Retina (tissue), 1 donor: ENCODE measurements around the gene SNTA1.
"Not testable (repeated sequence)": the region's sequence is repeated elsewhere in the genome, so short reads cannot be mapped to it uniquely, and the experiment has no call there.

Experiments used
- DNase-seq: peaks from one replicate; pipeline ENCODE4 v3.0.0-alpha.2; 2016

Gene SNTA1

DNA sequence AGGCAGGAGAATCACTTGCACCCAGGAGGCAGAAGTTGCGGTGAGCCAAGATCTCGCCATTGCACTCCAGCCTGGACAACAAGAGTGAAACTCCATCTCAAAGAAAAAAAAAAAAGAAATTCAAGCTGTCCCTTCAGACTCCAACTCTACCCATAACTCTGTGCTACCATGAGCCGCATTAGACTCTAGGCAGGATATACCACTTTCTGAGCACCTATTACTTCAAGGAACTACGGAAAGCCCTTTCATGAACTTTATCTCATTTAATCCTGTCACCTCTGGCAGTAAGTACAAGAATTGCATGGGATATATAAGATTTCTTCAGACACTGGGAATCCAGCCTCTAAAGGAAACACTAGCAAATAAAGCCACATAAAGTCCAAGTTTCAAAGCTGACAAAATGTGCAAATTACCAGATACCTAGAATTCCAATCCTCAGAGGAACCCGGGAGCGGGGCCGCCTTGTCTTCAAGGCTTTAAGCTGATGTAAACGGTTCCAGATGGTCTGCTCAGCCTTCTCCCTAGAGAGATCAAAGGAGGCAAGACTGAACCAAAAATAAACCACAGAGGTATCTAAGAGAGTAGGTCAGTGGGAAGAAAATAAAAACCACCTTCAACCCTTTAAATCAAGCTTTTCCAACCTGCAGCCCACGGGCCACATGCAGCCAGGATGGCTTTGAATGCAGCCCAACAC lies 51.7 kb downstream of the SNTA1 start:
- no peak for DNase-seq

DNA sequence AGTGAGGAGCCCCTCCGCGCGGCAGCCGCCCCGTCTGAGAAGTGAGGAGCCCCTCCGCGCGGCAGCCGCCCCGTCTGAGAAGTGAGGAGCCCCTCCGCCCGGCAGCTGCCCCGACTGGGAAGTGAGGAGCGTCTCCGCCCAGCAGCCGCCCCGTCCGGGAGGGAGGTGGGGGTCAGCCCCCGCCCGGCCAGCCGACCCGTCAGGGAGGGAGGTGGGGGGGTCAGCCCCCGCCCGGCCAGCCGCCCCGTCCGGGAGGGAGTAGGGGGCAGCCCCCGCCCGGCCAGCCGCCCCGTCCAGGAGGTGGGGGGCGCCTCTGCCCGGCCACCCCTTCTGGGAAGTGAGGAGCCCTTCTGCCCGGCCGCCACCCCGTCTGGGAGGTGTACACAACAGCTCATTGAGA lies 54.2 kb downstream of the SNTA1 start:
- not testable (repeated sequence) for DNase-seq

DNA sequence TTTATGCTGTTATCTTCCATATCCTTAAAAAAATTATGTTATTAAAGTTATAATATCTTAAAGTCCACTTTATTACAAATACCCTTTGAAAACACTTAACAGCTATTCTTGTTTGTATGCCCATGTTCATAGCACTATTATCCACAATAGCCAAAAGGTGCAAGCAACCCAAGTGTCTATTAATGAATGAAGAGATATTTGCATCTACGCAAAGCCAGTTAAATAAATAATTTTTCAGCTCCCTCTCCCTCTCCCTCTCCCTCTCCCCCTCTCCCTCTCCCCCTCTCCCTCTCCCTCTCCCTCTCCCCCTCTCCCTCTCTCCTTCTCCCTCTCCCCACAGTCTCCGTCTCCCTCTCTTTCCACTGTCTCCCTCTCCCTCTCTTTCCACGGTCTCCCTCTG lies 55.3 kb downstream of the SNTA1 start:
- no peak for DNase-seq

DNA sequence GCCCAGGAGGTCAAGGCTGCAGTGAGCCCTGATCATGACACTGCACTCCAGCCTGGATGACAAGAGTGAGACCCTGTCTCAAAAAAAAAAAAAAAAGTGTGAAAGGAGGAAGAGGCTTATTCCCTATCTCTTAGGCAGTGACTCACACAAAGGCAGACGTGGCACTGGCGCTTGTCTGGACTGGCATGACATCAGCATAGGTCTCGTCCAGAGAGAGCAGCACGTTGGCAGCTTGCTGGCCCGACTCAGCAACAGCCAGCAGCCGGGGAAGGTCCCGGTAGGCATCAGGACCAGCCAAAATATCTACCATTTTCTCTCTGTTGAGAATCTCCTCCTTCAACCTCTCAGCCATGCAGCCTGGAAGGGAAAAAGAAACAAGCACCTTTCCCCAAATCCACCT lies 56.4 kb downstream of the SNTA1 start:
- DNase-seq, result no peak

DNA sequence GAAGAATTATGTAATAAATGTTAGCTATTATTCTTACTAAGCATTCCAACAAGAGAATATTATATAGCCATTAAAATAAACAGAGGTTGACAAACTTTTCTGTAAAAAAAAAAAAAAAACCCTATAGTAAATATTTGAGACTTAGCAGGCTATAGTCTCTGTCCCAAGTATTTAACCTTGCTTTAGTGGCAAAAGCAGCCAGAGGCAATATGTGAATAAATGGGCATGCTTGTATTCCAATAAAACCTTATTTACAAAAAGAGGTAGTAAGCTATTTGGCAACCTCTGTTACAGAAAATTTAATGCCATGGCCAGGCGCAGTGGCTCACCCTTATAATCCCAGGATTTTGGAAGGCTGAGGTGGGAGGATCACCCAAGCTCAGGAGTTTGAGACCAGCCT lies 56.9 kb downstream of the SNTA1 start:
- DNase-seq, result no peak

DNA sequence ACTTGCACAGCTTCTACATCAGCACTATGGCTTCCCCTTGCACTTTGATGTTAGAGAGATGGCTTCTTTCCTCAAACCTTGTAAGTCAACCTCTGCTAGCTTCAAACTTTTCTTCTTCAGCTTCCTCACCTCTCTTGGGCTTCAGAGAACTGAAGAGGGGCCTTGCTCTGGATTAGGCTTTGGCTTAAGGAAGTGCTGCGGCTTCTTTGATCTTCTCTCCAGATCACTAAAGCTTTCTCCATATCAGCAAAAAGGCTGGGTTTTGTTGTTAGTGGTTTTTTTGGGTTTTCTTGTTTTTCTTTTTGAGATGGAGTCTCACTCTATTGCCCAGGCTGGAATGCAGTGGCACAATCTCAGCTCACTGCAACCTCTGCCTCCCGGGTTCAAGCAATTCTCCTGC lies 66.2 kb downstream of the SNTA1 start:
- DNase-seq, result no peak

DNA sequence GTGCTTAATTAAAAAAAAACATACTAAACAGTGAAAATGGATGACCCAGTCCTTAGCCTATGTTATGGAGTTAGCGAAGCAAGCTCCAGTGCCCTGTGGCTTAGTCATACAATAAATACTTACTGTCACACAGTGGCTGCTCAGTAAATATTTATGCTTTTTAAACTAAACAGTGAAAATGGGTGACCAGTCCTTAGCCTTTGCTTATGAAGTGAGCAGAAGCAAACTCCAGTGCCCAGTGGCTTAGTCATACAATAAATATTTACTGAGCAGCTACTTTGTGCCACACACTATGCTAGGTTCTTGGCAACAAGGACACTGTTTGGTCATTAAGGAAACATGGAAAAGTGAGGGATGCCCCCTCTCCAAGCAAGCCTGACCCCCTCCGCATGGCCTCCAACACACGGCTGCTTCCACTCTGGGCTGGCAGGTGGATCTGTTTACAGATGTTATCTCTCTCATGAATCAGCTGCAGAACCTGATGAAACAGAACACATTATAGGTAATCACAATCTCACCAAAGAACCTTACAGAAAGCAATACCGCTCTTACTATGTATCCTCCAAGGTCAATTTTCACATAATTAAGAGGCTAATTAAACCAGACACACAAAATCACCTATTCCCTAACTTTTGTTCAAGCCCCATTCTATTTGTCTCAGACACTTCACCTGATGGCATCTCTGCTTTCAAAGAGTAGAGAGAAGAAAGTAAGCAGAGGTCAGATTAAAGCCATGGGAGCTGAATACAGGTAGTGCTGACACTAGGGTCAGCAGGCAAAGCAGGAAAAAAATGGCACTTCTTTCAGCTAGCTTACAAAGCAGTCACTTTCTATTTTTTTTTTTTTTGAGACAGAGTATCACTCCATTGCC lies 69.6 kb downstream of the SNTA1 start:
- no peak for DNase-seq

DNA sequence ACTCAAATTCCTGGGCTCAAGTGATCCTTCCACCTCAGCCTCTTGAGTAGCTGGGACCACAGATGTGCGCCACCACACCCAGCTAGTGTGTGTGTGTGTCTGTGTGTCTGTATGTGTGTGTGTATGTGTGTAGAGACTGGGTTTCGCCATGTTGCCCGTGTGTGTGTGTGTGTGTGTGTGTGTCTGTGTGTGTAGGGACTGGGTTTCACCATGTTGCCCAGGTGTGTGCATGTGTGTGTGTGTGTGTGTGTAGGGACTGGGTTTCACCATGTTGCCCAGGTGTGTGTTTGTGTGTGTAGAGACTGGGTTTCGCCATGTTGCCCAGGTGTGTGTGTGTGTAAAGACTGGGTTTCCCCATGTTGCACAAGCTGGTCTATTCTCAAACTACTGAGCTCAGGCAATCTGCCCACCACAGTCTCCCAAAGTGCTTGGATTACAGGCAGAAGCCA lies 70.5 kb downstream of the SNTA1 start:
- no peak for DNase-seq

DNA sequence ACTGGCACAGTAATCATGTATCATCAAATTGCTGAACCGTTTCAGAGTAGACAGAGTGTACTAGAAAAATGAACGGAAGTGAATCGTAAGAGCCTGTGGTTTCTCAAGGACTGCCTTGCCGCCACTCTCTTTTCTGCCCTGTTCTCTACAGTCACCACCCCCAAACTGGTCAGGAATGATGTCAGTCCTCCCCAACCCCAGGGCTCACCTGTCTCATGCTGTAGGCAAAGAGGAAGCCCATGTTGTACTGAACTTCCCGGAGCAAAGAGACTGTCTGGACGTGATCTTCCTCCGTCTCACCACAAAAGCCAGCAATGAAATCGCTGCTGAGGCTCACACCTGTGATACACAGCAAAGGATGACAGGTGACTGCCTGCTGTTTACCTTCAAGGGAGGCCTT lies 73.3 kb downstream of the SNTA1 start:
- DNase-seq, result no peak

DNA sequence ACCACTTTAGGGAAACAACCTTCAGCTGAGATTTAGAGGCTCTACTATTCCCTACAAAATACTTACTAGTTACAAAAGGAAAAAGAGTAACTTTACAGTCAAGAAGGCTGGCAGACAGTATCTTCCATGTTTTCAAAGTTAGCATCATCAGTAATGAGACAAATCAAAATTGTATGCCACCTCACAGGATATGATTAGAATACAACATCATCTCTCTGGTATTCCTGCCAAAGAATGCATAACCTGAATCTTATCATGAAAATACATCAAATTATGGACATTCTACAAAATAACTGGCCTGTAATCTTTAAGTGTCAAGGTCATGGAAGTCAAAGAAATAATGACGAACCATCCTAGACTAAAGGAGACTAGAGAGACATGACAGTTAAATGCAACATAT lies 80.7 kb downstream of the SNTA1 start:
- no peak for DNase-seq

DNA sequence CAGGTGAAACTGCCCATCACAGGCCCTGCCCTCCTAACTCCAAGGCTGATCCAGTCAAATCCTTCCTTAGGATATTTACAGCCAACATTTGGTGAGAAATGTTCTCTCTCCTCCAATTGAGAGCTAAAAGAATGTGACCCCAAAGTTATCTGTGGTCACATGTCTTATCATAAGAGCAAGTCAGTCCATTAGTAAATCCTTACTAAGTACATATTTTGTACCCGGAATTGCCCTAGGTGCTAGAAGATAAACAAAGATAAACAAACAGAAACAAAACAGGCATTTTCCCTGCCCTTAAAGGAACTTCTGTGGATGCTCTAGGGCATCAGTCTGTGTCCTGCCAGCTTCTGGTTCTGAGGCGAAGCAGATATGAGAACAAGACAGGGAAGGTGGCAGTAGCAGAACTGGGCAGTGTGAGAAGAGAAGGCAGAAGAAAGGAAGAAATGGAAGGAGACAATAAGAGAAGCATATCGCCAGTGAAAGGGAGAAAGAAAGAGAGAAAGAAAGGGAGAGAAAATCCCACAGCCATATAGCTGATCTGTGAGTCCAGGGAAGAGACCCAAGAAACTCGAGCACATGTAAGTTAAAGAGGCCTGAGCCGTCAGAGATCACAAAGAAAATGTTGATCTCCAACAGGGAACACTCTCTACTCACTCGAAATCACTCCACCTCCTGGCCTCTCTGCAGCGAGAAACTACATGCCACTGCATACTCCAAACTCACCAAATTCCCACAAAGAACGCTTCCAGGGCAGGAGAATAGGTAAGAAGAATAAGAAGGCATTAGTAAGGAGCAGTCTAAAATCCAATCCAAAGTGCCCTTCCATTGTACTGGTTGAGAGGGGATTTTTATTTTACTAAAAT lies 83.9 kb downstream of the SNTA1 start:
- no peak for DNase-seq
